T-cell (primary cell): ENCODE data around the gene PCOLCE2. TPM values are rescaled to one million over a fixed set of nuclear protein-coding genes. Genes with fewer than 3 reads are reported as not detected.

Experiments
- ATAC-seq, 4 experiments: fragments of 200-7000 bp in 3 of 4; fragments of 150-1000 bp in 1 of 4; cut with Tn5 transposase; replicated peaks in 1 of 4; 1 replicate in 3 of 4; 2 replicates in 1 of 4; pipeline ENCODE4 v1.10.0; 2021; ENCODE audit warnings: moderate library complexity in 3 of 4, mild to moderate bottlenecking in 2 of 4, moderate number of reproducible peaks in 1 of 4
- CTCF ChIA-PET, 2 donors: fragments of 300-600 bp; sonication (Branson Sonifier 250); formaldehyde crosslinking; loops; one replicate each; lab custom pipeline; 2022; ENCODE audit warnings: antibody characterized with exemption in 2 of 2; lab: Charles Lee
- POLR2A ChIA-PET, 2 donors: fragments of 300-600 bp; sonication (Branson Sonifier 250); formaldehyde crosslinking; loops; one replicate each; lab custom pipeline; 2022; ENCODE audit warnings: antibody characterized with exemption in 2 of 2; lab: Charles Lee
- DNase-seq, 35 experiments: peaks; one replicate each; pipeline versions ENCODE4 v3.0.0 to v3.0.0-alpha.2; 2013 to 2023
- H3K27ac ChIP-seq: one replicate; pipeline ENCODE4 v1.5.1; 2013; ENCODE audit warnings: low read length
- H3K27me3 ChIP-seq, 2 experiments: replicated peaks in 1 of 2; 1 replicate in 1 of 2; 2 replicates in 1 of 2; pipeline versions ENCODE4 v1.6.1 to v1.7.0; 2013; ENCODE audit warnings: low read length in 1 of 2, mixed read lengths in 1 of 2; ENCODE audit not compliant: control insufficient read depth in 2 of 2, insufficient read depth in 2 of 2; ENCODE audit errors: extremely low read depth in 1 of 2
- H3K36me3 ChIP-seq, 2 donors: 1 replicate in 1 of 2; 2 replicates in 1 of 2; pipeline versions ENCODE4 v1.6.1 to v1.7.0; 2013; ENCODE audit warnings: low read length in 1 of 2; ENCODE audit not compliant: control insufficient read depth in 2 of 2, insufficient read depth in 1 of 2; ENCODE audit errors: extremely low read depth in 1 of 2
- H3K4me1 ChIP-seq, 2 experiments: 1 replicate in 1 of 2; 2 replicates in 1 of 2; pipeline versions ENCODE4 v1.6.1 to v1.7.0; 2013; ENCODE audit warnings: low read length in 2 of 2, mixed read lengths in 1 of 2; ENCODE audit not compliant: insufficient read depth in 2 of 2, control insufficient read depth in 1 of 2; ENCODE audit errors: extremely low read depth in 1 of 2
- H3K4me3 ChIP-seq, 2 donors: 1 replicate in 1 of 2; 2 replicates in 1 of 2; pipeline versions ENCODE4 v1.5.1 to v1.7.0; 2013; ENCODE audit warnings: mild to moderate bottlenecking in 2 of 2, low read length in 1 of 2, moderate library complexity in 1 of 2; ENCODE audit not compliant: control insufficient read depth in 1 of 2; ENCODE audit errors: extremely low read depth in 1 of 2
- H3K9me3 ChIP-seq: 2 replicates; pipeline ENCODE4 v1.7.0; 2013
- H3K27ac Mint-ChIP-seq, 2 donors: one replicate each; pipeline ENCODE4 v1.8.0; 2020 to 2021; ENCODE audit warnings: mild to moderate bottlenecking in 2 of 2, mixed read lengths in 2 of 2
- H3K27me3 Mint-ChIP-seq, 2 donors: one replicate each; pipeline ENCODE4 v1.8.0; 2021 to 2022; ENCODE audit warnings: mixed read lengths in 2 of 2
- H3K36me3 Mint-ChIP-seq: one replicate; pipeline ENCODE4 v1.8.0; 2021; ENCODE audit warnings: mixed read lengths
- H3K4me1 Mint-ChIP-seq, 3 donors: one replicate each; pipeline ENCODE4 v1.8.0; 2020 to 2022; ENCODE audit warnings: mixed read lengths in 3 of 3, mild to moderate bottlenecking in 1 of 3
- H3K4me3 Mint-ChIP-seq, 3 donors: one replicate each; pipeline ENCODE4 v1.8.0; 2020 to 2022; ENCODE audit warnings: mild to moderate bottlenecking in 3 of 3, mixed read lengths in 3 of 3, moderate library complexity in 3 of 3
- H3K9me3 Mint-ChIP-seq, 3 donors: one replicate each; pipeline ENCODE4 v1.8.0; 2020 to 2022; ENCODE audit warnings: mixed read lengths in 3 of 3
- WGBS: methylation state at CpG from one replicate; pipeline ENCODE4 v1.1.5; 2013; ENCODE audit warnings: missing lambda C conversion rate; ENCODE audit not compliant: insufficient coverage; 5-methylcytosine and 5-hydroxymethylcytosine counted together
- total RNA-seq, 35 experiments: library from RNA in 6 of 35; stranded (reverse) in 6 of 35; fragments of 120-200 nt in 1 of 35; gene quantifications; one replicate each; pipeline versions ENCODE4 v1.2.1 to v1.2.4 and lab custom pipeline; 2013 to 2026

The PCOLCE2 gene
- total RNA-seq, 5 donors from 2014 or later (not counting 1 experiment from before 2014, with no cell fraction given), result not detected

DNA sequence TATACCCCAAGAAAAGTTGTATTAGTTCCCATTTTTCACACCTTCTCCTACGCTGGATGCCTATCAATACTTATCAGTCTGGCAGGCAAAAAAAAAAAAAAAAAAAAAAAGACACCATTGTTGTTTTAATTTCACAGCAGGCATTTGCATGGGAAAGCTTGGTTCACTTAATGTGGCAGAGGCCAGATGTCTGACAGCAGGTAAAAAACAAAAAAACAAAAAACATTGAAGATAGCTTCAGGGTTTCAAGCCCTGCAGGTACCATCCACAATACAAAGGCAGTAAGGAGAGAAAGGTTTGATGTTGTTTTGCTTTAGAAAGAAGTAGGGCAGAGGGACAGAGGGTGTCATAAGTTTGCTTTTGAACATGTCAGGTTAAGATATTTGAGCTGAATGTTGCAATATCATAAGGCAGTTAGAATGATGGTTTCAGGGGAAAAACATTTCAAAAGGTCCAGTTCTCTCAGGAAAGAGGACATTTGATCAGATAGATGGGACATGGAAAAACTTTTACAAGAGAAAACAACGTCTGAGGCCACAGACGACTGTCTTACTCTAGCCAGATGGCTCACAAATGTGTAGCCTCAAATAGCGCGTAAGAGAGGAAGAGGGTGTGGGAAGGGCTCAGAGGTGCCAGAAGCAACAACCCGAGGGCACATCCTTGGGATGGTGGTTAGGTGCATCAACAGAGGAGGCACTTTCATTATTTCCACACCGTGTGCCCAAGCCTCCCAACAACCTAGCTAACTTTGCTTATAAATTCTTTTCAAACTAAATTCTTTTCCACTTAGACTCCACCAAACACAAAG is 25.7 kb downstream of the PCOLCE2 start:
- H3K4me1 Mint-ChIP-seq, result peaks cover 7 to 10% (median 9%) of the 10 kb centered on the region in 3 donors
- no peaks in the 10 kb centered on the region for H3K9me3 ChIP-seq
- H3K4me3 ChIP-seq, result no peak overlapping the region
- POLR2A ChIA-PET, result no interaction called here
- H3K4me3 Mint-ChIP-seq, result no peak overlapping the region
- H3K27ac ChIP-seq, result no peak overlapping the region
- no peaks in the 10 kb centered on the region for H3K36me3 ChIP-seq
- no peak for DNase-seq
- no peaks in the 10 kb centered on the region for H3K36me3 Mint-ChIP-seq
- H3K4me1 ChIP-seq, result no peaks in the 10 kb centered on the region
- no peak for ATAC-seq
- CTCF ChIA-PET, result interaction anchor here in 1 of 2 donors (0.6 kb wide), 1 partner anchor 386 kb away, joined by 3 read pairs; no protein-coding TSS in a partner anchor
- peaks cover 25 to 35% of the 10 kb centered on the region in 2 donors for H3K27me3 Mint-ChIP-seq
- H3K27me3 ChIP-seq, result peaks cover 0 to 12% of the 10 kb centered on the region in 2 experiments
- 39% methylated on average over 4 of the region's 7 CpGs for WGBS
- H3K27ac Mint-ChIP-seq, result no peak overlapping the region
- H3K9me3 Mint-ChIP-seq, result no peaks in the 10 kb centered on the region

DNA sequence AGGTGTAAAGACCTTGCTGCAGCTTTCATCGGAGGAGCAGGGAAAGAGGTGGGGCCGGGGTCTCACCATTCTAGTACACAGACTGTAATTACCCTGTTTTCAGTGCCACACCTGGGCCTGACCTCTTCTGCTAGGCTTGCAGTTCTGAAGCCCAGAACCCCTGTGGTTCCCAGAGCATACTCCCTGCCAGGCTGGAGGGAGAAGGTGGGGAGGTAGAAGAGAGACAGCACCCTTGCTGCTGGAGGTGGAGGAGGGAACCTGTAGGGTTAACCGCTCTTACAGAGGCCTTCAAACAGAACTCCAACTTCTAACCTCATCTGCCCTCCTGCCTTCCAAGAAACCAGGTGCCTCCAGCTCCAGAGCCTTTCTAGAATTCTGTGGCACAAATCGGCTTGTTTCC is 27.0 kb downstream of the PCOLCE2 start:
- no peaks in the 10 kb centered on the region for H3K9me3 Mint-ChIP-seq

DNA sequence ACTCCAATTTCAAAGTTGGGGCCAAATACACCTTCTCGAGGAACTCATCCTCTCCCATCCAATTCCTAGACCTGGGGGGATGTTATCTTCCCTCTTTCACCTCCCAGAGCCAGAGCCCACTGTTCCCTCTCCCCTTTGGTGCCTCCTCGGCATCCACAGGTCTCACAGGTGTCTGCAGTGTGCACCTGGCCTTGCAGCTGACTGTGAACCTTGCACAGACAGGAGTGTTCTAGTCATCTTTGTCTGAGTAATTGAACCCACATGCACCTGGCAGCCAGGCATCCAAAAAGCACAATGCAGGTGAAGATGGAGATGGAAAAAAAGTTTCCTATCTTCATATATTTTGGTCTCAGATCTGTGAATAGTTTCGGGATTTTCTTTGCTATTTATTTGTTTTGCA is 30.8 kb downstream of the PCOLCE2 start:
- H3K27ac Mint-ChIP-seq, result no peak overlapping the region
- Histone ChIP-seq H3K4me1 (no peaks in the 10 kb centered on the region), H3K4me3 (no peak overlapping the region), H3K27me3 (peaks cover 0 to 12% of the 10 kb centered on the region in 2 experiments), H3K36me3 (no peaks in the 10 kb centered on the region), H3K9me3 (no peaks in the 10 kb centered on the region), H3K27ac (no peak overlapping the region)
- POLR2A ChIA-PET, result no interaction called here
- H3K4me3 Mint-ChIP-seq, result no peak overlapping the region
- DNase-seq, result no peak
- CTCF ChIA-PET, result no interaction called here
- no peak for ATAC-seq
- H3K4me1 Mint-ChIP-seq, result peaks cover 1 to 2% (median 2%) of the 10 kb centered on the region in 3 donors
- WGBS, result 50% methylated on average over 1 of the region's 3 CpGs
- H3K36me3 Mint-ChIP-seq, result no peaks in the 10 kb centered on the region
- H3K27me3 Mint-ChIP-seq, result peaks cover 21 to 30% of the 10 kb centered on the region in 2 donors
- no peaks in the 10 kb centered on the region for H3K9me3 Mint-ChIP-seq

More for the DNA sequence above, 27.0 kb downstream of the PCOLCE2 start:
- no peaks in the 10 kb centered on the region for H3K9me3 ChIP-seq
- no peaks in the 10 kb centered on the region for H3K36me3 Mint-ChIP-seq
- H3K27me3 ChIP-seq, result peaks cover 0 to 12% of the 10 kb centered on the region in 2 experiments
- POLR2A ChIA-PET, result no interaction called here
- H3K27ac Mint-ChIP-seq, result no peak overlapping the region
- peaks cover 25 to 33% of the 10 kb centered on the region in 2 donors for H3K27me3 Mint-ChIP-seq
- no peaks in the 10 kb centered on the region for H3K36me3 ChIP-seq
- H3K4me1 ChIP-seq, result no peaks in the 10 kb centered on the region
- WGBS, result 86% methylated on average over 1 of the region's 4 CpGs
- no peak overlapping the region for H3K4me3 Mint-ChIP-seq
- DNase-seq (no peak), ATAC-seq (no peak)
- H3K4me1 Mint-ChIP-seq, result peaks cover 7 to 10% (median 9%) of the 10 kb centered on the region in 3 donors
- no peak overlapping the region for H3K27ac ChIP-seq
- CTCF ChIA-PET, result no interaction called here
- H3K4me3 ChIP-seq, result no peak overlapping the region

DNA sequence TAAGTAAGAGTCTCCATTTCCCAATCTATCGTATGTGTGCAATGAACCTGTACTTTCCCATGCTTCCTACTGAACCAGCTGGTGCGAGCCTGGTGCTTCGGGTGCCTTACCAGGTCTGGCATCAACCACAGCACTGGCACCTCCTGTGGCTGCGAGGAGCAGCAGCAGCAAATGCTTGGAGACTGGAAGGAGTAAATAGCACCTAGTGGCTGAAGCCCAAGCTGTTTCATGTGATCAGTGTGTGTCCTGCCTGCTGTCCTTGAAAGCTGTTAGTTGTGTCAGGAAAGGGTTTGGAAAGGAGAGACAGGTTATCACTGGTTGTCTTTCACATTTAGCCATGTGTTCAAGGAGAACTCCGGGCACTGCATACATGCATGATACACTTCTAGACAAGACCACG is 31.8 kb downstream of the PCOLCE2 start:
- CTCF ChIA-PET, result interaction anchor here in 1 of 2 donors (0.7 kb wide), 2 partner anchors 47 to 1636 kb away, joined by 3 to 4 read pairs; no protein-coding TSS in a partner anchor
- H3K9me3 Mint-ChIP-seq, result no peaks in the 10 kb centered on the region
- Histone ChIP-seq H3K27ac (no peak overlapping the region), H3K9me3 (no peaks in the 10 kb centered on the region), H3K4me3 (no peak overlapping the region), H3K27me3 (peaks cover 0 to 11% of the 10 kb centered on the region in 2 experiments), H3K36me3 (no peaks in the 10 kb centered on the region), H3K4me1 (no peaks in the 10 kb centered on the region)
- ATAC-seq (no peak), DNase-seq (no peak)
- POLR2A ChIA-PET, result interaction anchor here in 1 of 2 donors (0.5 kb wide), 1 partner anchor 275 kb away, joined by 3 read pairs; no protein-coding TSS in a partner anchor
- H3K4me1 Mint-ChIP-seq, result no peaks in the 10 kb centered on the region
- no peaks in the 10 kb centered on the region for H3K36me3 Mint-ChIP-seq
- no peak overlapping the region for H3K27ac Mint-ChIP-seq
- 37% methylated on average over 3 of the region's 6 CpGs for WGBS
- no peak overlapping the region for H3K4me3 Mint-ChIP-seq
- H3K27me3 Mint-ChIP-seq, result peaks cover 16 to 26% of the 10 kb centered on the region in 2 donors

GRCh38 chr3:142853270-142854168 is 35.4 kb downstream of the PCOLCE2 start:
- Mint-ChIP-seq H3K4me1 (no peaks in the 10 kb centered on the region), H3K27ac (no peak overlapping the region), H3K4me3 (no peak overlapping the region), H3K27me3 (peaks cover 0 to 7% of the 10 kb centered on the region in 2 donors), H3K36me3 (no peaks in the 10 kb centered on the region), H3K9me3 (no peaks in the 10 kb centered on the region)
- H3K36me3 ChIP-seq, result no peaks in the 10 kb centered on the region
- ChIA-PET CTCF (interaction anchor here in 1 of 2 donors (0.7 kb wide), 1 partner anchor 127 kb away, joined by 3 read pairs; no protein-coding TSS in a partner anchor), POLR2A (no interaction called here)
- DNase-seq (no peak), ATAC-seq (no peak)
- no peak overlapping the region for H3K4me3 ChIP-seq
- no peaks in the 10 kb centered on the region for H3K4me1 ChIP-seq
- no peak overlapping the region for H3K27ac ChIP-seq
- no peaks in the 10 kb centered on the region for H3K27me3 ChIP-seq
- H3K9me3 ChIP-seq, result no peaks in the 10 kb centered on the region
- WGBS, result 66% methylated on average over 6 of the region's 10 CpGs

DNA sequence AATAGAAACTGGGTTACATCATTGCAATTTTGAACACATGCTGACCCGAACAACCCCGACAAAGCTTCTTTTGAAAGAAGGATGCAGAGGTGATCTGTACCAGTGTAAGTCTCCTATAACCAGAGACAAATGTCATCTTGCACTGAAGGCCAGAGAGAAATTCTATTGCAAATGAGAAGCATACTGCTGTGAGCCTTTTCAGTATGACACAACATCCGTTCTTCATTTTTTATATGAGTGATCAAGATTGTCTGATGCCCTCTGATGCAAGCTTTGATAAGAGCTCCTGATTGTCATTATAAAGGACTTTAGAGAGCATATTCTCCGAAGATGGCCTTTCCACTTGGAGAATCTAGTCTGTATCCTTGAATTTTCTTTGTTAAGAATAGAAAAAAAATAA is 36.9 kb downstream of the PCOLCE2 start:
- ChIA-PET POLR2A (no interaction called here), CTCF (no interaction called here)
- WGBS, result 66% methylated on average over 2 of the region's 4 CpGs
- H3K4me1 Mint-ChIP-seq, result no peaks in the 10 kb centered on the region
- Histone ChIP-seq H3K27me3 (peaks cover 0 to 3% of the 10 kb centered on the region in 2 experiments), H3K4me1 (no peaks in the 10 kb centered on the region), H3K36me3 (no peaks in the 10 kb centered on the region), H3K27ac (no peak overlapping the region), H3K4me3 (no peak overlapping the region), H3K9me3 (no peaks in the 10 kb centered on the region)
- H3K4me3 Mint-ChIP-seq, result no peak overlapping the region
- H3K27me3 Mint-ChIP-seq, result peaks cover 4 to 10% of the 10 kb centered on the region in 2 donors
- H3K36me3 Mint-ChIP-seq, result no peaks in the 10 kb centered on the region
- no peak overlapping the region for H3K27ac Mint-ChIP-seq
- DNase-seq (no peak), ATAC-seq (no peak)
- H3K9me3 Mint-ChIP-seq, result no peaks in the 10 kb centered on the region
